HG03159 (cell line): Measurements from ENCODE around the gene TOP3A.
"Not testable (repeated sequence)": the region's sequence is repeated elsewhere in the genome, so short reads cannot be mapped to it uniquely, and the experiment has no call there.

ENCODE experiments used
- ATAC-seq: cut with Tn5 transposase; IDR thresholded peaks from one replicate; pipeline ENCODE4 v1.9.1; 2021; ENCODE audit warnings: mild to moderate bottlenecking, moderate library complexity; ENCODE audit not compliant: unreplicated experiment

Gene TOP3A

DNA sequence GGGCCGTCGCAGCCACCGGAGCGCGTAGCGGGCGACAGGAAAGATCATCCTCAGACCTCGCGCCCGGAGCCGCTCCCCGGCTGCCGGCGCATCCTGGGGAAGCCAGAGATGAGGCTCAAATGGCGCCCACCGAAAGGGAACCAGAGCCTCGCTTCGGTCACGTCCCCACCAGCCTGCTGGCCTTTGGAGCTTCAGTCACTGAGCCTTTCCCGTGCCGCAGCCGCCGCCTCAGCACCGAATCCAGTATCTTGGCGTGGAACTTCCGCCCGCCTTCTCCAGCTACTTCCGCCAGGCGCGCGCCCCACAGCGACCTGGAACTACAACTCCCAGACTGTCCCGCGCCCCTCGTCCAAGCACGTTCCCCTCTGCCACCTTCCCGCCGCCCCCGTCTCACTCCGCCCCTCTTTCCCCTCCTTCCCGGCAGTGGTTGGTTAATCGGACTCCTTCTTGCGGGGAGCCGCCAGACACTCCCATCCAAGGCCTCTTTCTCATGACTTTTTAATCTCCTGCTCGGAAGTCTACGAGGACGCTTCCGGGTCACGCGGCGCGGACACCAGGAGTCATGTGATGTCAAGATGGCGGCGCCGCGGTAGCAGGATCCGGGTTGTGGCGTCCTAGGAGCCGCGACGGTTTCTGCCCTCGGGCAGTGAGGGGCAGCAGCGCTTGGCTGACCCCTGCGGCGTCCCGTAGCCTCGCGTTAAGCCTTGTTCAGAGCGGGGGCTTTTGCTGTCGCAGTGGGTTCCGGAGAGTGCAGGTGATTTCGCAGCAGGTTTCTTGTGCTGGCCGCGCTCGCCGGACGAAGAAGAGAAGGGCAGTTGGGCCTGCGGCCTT, at the start of gene TOP3A, which contains the start of gene SMCR8:
TSS of gene TOP3A (minus strand) at position 264 of the 831 bp plus-strand sequence. CDS start at position 48, 216 bp downstream.
TSS of gene SMCR8 (plus strand) at position 563 of the 831 bp plus-strand sequence. CDS start 497 bp downstream, outside the sequence.
- peak; percentile 87 for ATAC-seq

GRCh38 chr17:18364166-18364565, 49.4 kb upstream of the TOP3A start:
- ATAC-seq = no peak

GRCh38 chr17:18363101-18364049, 48.6 kb upstream of the TOP3A start, which contains the start of gene SHMT1:
SHMT1 (minus strand) TSS chr17:18363550; CDS start chr17:18355981, 7,569 bp downstream.
- ATAC-seq = peak; percentile 96

DNA sequence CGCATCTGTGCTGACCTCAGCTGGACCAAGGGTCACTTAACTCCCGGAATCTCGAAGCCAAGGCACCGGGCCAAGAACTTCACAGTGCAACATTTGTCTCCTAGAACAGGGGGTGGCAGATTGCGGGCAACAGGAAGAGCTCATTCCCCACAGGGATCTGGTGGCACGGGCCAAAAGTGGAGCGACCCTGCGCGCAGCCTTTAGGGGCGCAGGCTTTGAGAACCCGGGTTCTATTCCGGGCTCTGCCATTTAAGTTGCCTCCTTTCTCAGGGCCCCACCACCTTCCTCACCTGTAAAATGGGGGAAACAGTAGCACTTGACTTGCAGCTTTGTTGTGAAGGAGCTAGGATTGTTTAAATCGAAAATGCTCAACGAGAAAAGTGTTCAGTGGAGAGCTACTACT, 47.9 kb upstream of the TOP3A start:
- ATAC-seq = no peak

DNA sequence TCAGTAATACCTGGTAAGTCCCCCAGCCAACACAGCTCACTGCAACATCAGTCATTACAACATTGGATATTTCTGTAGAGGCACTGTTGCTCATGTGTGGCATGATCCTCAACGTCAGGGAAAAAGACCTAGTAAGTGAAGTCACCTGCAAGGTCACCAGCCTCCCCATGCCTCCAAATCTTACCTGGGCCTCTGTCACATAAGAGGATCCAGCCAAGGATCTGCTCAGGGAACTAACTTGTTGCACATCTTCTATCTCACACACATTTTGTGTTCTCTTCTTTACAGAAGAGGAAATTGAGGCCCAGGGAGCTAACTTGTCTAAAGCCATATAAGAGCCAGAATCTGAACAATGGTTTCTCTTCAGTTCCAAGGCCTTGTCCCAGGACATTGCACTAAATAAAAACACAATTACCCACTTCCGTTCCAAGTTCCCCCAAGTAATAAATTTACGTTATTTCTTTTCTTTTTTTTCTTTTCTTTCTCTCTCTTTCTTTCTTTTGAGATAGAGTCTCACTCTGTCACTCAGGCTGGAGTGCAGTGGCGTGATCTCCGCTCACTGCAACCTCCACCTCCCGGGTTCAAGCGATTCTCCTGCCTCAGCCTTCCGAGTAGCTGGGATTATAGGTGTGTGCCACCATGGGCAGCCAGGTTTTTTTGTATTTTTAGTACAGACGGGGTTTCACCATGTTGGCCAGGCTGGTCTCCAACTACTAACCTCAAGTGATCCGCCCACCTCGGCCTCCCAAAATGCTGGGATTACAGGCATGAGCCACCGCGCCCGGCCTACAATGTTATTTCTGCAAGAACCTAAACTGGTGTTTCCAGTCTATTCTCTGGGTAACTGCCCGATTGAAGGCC, 47.3 kb upstream of the TOP3A start:
- ATAC-seq = no peak

- no peak for ATAC-seq
Measured at GRCh38 chr17:18360518-18360917, 45.7 kb upstream of the TOP3A start.

- no peak for ATAC-seq
Measured at GRCh38 chr17:18356624-18357023, 41.8 kb upstream of the TOP3A start.

DNA sequence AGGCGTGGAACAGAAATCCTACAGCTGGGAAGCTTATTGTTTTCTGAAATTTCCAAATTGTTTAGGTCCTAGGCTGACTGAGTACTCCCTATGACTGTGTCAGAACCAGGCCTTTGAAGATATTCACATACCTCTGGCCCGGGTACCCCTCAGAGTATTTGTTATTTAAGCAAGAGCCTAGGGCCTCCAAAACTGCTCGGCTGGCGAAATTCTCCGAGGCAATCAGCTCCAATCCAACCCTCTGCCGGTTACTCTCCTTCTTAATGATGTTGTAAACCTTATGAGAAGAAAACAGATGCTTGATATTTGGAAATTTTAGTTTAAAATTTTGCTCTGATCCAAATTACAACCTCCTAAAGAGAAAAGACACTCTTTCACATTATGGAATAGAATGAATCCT, 38.7 kb upstream of the TOP3A start:
- ATAC-seq = no peak

- no peak for ATAC-seq
Measured at GRCh38 chr17:18344021-18344420, 29.2 kb upstream of the TOP3A start.

GRCh38 chr17:18339933-18340332, 25.1 kb upstream of the TOP3A start:
- no peak for ATAC-seq

GRCh38 chr17:18338158-18338557, 23.4 kb upstream of the TOP3A start:
- ATAC-seq = not testable (repeated sequence)

DNA sequence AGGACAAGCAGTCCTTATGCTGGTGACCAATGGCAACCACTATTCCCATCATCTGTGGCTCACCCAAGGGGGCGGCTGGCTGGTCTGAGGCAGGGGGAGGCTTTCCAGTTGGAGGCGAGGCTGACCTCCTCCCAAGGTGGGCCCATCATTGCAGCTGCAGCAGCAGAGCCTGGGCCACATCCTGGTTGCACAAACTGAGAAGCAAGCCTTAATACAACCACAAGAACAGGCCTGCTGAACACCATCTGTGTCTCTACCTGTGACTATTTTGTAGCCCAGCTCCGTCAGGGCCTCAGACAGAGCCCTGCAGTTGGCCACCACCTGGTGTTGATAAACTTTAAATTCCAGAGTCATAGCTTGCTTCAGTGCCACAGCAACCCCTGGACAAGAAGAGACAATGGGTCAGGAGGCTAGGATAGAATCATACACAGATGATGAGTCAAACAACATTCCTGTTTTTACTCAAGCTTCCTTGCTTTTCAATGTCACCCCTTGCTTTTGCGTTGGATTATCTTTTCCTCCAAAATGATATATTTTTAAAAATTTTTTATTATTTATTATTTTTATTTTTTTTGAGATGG, 18.2 kb upstream of the TOP3A start:
- no peak for ATAC-seq

GRCh38 chr17:18331879-18332278, 17.1 kb upstream of the TOP3A start:
- ATAC-seq = no peak

GRCh38 chr17:18328643-18329204, 13.9 kb upstream of the TOP3A start:
- ATAC-seq = no peak

DNA sequence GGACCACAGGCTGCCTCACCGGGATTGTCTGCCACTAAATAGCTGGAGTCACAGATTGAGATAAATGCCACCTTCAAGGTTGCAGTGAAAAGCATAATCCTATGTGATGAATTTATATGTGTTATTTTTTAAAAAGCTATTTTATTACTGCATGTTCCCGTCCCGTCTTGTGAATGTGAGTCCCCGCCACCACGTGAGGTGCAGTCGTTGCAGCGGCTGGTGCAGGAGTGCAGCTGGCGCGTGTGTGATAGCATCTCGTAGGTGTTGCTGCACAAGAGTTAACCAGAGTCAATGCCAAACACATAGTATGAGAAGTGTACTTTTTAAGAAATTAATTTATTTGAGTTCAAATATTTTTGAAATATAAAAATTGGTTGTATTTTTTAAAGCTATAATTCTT, 12.8 kb upstream of the TOP3A start:
- no peak for ATAC-seq

DNA sequence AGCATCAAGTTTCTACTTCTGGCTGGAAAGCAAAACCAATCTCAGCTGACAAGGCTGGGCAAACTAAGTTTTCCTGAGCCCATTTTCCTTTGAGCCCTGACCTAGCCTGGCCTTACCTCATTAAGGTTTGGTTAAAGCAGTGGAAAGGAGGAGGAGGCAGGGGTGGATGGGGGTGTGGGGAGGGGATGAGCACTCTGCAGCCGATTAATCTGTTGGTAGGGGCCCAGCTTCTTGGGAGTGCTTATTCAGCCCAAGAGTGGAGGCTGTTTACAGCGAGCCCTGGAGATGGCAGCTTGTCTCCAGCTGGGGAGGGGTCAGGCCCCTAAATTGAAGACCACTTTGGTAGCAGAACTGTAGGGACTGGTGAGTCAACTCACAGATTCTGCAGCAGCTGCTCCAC, 12.3 kb upstream of the TOP3A start:
- no peak for ATAC-seq

GRCh38 chr17:18326572-18326971, 11.8 kb upstream of the TOP3A start:
- no peak for ATAC-seq

- no peak for ATAC-seq
Measured at GRCh38 chr17:18326039-18326438, 11.2 kb upstream of the TOP3A start.

GRCh38 chr17:18324140-18325050, 9.6 kb upstream of the TOP3A start:
- ATAC-seq = no peak
